K562 (cell line): ENCODE data around the gene SDC3. TPM values are rescaled to one million over a fixed set of nuclear protein-coding genes. Genes with fewer than 3 reads are reported as not detected.

Experiments
- ATAC-seq: fragments of 200-7000 bp; cut with Tn5 transposase; 3 replicates; pipeline ENCODE4 v1.9.1; 2020; ENCODE audit warnings: moderate library complexity
- BruUV-seq: library from RNA; stranded (reverse); fragments of 400-500 nt; replicated peaks from 2 replicates; lab custom pipeline; 2021; lab: Mats Ljungman, UMichigan
- CTCF ChIA-PET: fragments of 300-600 bp; formaldehyde crosslinking; extraction: SDS; loops from one replicate; lab custom pipeline; 2021; ENCODE audit warnings: low intra/inter-chr PET ratio; lab: Yijun Ruan, JAX
- POLR2A ChIA-PET: fragments of 300-600, 350-650 bp; sonication (Branson Sonifier 250); formaldehyde crosslinking; extraction: SDS; loops from one replicate; lab custom pipeline; 2021; ENCODE audit warnings: antibody characterized with exemption, inconsistent platforms; lab: Yijun Ruan, JAX
- DNase-seq, 4 experiments: peaks; one replicate each; pipeline versions ENCODE4 v3.0.0 to v3.0.0-alpha.2; 2011 to 2018; ENCODE audit warnings: low spot score in 3 of 4, mixed read lengths in 3 of 4; ENCODE audit errors: extremely low read depth in 1 of 4
- FAIRE-seq: peaks from 2 replicates; lab custom pipeline; 2011; peaks lifted over from hg19 to GRCh38; lab: Jason Lieb, UNC
- H2AFZ ChIP-seq: 2 replicates; pipeline ENCODE4 v1.6.0; 2011; ENCODE audit warnings: low read depth, low read length, control low read depth, inconsistent platforms
- H3K27ac ChIP-seq: fragments of 200-600 bp; 3 replicates; pipeline ENCODE4 v1.8.0; 2011; ENCODE audit warnings: low read depth, mild to moderate bottlenecking, control low read depth, inconsistent platforms, low read length, moderate library complexity, mixed read lengths; ENCODE audit errors: extremely low read depth
- H3K27me3 ChIP-seq, 2 experiments: fragments of 300-600 bp in 1 of 2; 2 replicates in 1 of 2; 3 replicates in 1 of 2; pipeline versions ENCODE4 v1.6.0 to v1.8.0; 2011; ENCODE audit warnings: inconsistent platforms in 2 of 2, low read length in 2 of 2, mild to moderate bottlenecking in 1 of 2, mixed read lengths in 1 of 2, moderate library complexity in 1 of 2; ENCODE audit not compliant: control insufficient read depth in 2 of 2, insufficient read depth in 2 of 2
- H3K36me3 ChIP-seq: fragments of 300-600 bp; 3 replicates; pipeline ENCODE4 v1.8.0; 2011; ENCODE audit warnings: mild to moderate bottlenecking, low read length, inconsistent platforms; ENCODE audit not compliant: control insufficient read depth, insufficient read depth
- H3K4me1 ChIP-seq, 2 experiments: fragments of 200-600 bp in 1 of 2; replicated peaks in 1 of 2; 2 replicates in 1 of 2; 3 replicates in 1 of 2; pipeline versions ENCODE4 v1.5.1 to v1.8.0; 2011; ENCODE audit warnings: inconsistent platforms in 2 of 2, low read length in 2 of 2, mild to moderate bottlenecking in 1 of 2, mixed read lengths in 1 of 2, moderate library complexity in 1 of 2; ENCODE audit not compliant: control insufficient read depth in 2 of 2, insufficient read depth in 2 of 2
- H3K4me2 ChIP-seq: 2 replicates; pipeline ENCODE4 v1.6.1; 2011; ENCODE audit warnings: low read length, control low read depth, inconsistent platforms, mixed read lengths; ENCODE audit not compliant: insufficient read depth
- H3K4me3 ChIP-seq: fragments of 200-600 bp; sonication (generic), shearing (Covaris generic); 2 replicates; pipeline ENCODE4 v1.5.1; 2016; ENCODE audit warnings: control low read depth, inconsistent platforms
- H3K79me2 ChIP-seq: fragments of 200-600 bp; 3 replicates; pipeline ENCODE4 v1.8.0; 2011; ENCODE audit warnings: low read length, inconsistent platforms; ENCODE audit not compliant: control insufficient read depth, insufficient read depth
- H3K9ac ChIP-seq, 2 experiments: 2 replicates each; pipeline versions ENCODE4 v1.6.0 to v1.6.1; 2011; ENCODE audit warnings: low read depth in 2 of 2, low read length in 2 of 2, control low read depth in 1 of 2, inconsistent platforms in 1 of 2, mild to moderate bottlenecking in 1 of 2, mixed read lengths in 1 of 2; ENCODE audit not compliant: insufficient read depth in 1 of 2
- H3K9me1 ChIP-seq: one replicate; pipeline ENCODE4 v1.6.0; 2011; ENCODE audit warnings: inconsistent platforms, mild to moderate bottlenecking, low read length, moderate library complexity; ENCODE audit not compliant: control insufficient read depth, insufficient read depth
- H3K9me3 ChIP-seq: replicated peaks from 2 replicates; pipeline ENCODE4 v1.5.1; 2011; ENCODE audit warnings: low read depth, low read length, inconsistent platforms; ENCODE audit not compliant: control insufficient read depth, insufficient read depth
- H4K20me1 ChIP-seq: replicated peaks from 2 replicates; pipeline ENCODE4 v1.6.1; 2011; ENCODE audit warnings: low read length, inconsistent platforms, mixed read lengths; ENCODE audit not compliant: control insufficient read depth, insufficient read depth
- ADNP ChIP-seq: fragments of 200-800 bp; sonication (Bioruptor generic); IDR thresholded peaks from 2 replicates; pipeline ENCODE4 v1.6.1; 2016; ENCODE audit warnings: missing genetic modification characterization, missing compliant biosample characterization
- BCOR ChIP-seq: fragments of 450-650 bp; IDR thresholded peaks from 2 replicates; pipeline ENCODE4 v1.6.1; 2016
- CREB3 ChIP-seq: fragments of 450-650 bp; conservative IDR thresholded peaks from 2 replicates; pipeline ENCODE4 v1.6.1; 2016; ENCODE audit warnings: missing genetic modification characterization, low read depth, mild to moderate bottlenecking, missing compliant biosample characterization, moderate library complexity
- GTF2B ChIP-seq: IDR thresholded peaks from 2 replicates; pipeline ENCODE4 v1.6.1; 2011; ENCODE audit not compliant: insufficient read length; ENCODE audit errors: extremely low read depth
- HDAC2 ChIP-seq: fragments of 450-650 bp; IDR thresholded peaks from 2 replicates; pipeline ENCODE4 v1.6.1; 2016; ENCODE audit warnings: mild to moderate bottlenecking
- KDM1A ChIP-seq, 2 experiments: fragments of 450-650 bp; IDR thresholded peaks; 2 replicates each; pipeline ENCODE4 v1.6.1; 2016; ENCODE audit warnings: mild to moderate bottlenecking in 2 of 2
- MECOM ChIP-seq: fragments of 250-450 bp; sonication (Bioruptor Pico); IDR thresholded peaks from 2 replicates; pipeline ENCODE4 v1.8.0; 2022; ENCODE audit warnings: inconsistent platforms
- PTBP1 ChIP-seq: fragments of 200-400 bp; formaldehyde crosslinking; IDR thresholded peaks from 2 replicates; pipeline ENCODE4 v1.6.1; 2017; ENCODE audit warnings: low read depth, low read length
- RBBP5 ChIP-seq: fragments of 200-600 bp; sonication (generic); IDR thresholded peaks from 2 replicates; pipeline ENCODE4 v1.6.1; 2012; ENCODE audit warnings: borderline replicate concordance, mild to moderate bottlenecking, low read length, control low read depth, inconsistent platforms; ENCODE audit not compliant: insufficient read depth, poor library complexity, severe bottlenecking
- RBM25 ChIP-seq: fragments of 200-400 bp; formaldehyde crosslinking; IDR thresholded peaks from 2 replicates; pipeline ENCODE4 v1.6.1; 2018; ENCODE audit warnings: low read length, low read depth, moderate library complexity; ENCODE audit not compliant: severe bottlenecking
- RCOR1 ChIP-seq, 2 experiments: IDR thresholded peaks; 2 replicates each; pipeline ENCODE4 v1.6.1; 2012; ENCODE audit warnings: low read depth in 2 of 2, low read length in 2 of 2, borderline replicate concordance in 1 of 2, improper control_type of control experiment in 1 of 2
- USF2 ChIP-seq: sonication (generic); formaldehyde crosslinking; IDR thresholded peaks from 2 replicates; pipeline ENCODE4 v1.5.0; 2020; ENCODE audit warnings: missing genetic modification reagents
- ZNF445 ChIP-seq: fragments of 250-450 bp; sonication (Bioruptor Pico); IDR thresholded peaks from 2 replicates; pipeline ENCODE4 v1.4.0; 2020; ENCODE audit warnings: low read depth, mild to moderate bottlenecking, moderate library complexity
- ZNF76 ChIP-seq: fragments of 250-450 bp; sonication (Bioruptor Pico); IDR thresholded peaks from 2 replicates; pipeline ENCODE4 v1.4.0; 2020; ENCODE audit warnings: mild to moderate bottlenecking, moderate library complexity, borderline replicate concordance
- WGBS: fragments of 100-300 bp; shearing (Covaris generic); methylation state at CpG from one replicate; pipeline ENCODE4 v1.1.6; 2016; ENCODE audit warnings: low coverage, mixed read lengths; ENCODE audit not compliant: insufficient coverage; ENCODE audit errors: missing lambda C conversion rate; 5-methylcytosine and 5-hydroxymethylcytosine counted together
- in situ Hi-C: fragments of 300-500 bp; cut with MboI; formaldehyde crosslinking; loops from 4 replicates; pipeline ENCODE4 v1.15.0; 2018; ENCODE audit warnings: inconsistent platforms, mixed read lengths
- intact Hi-C: fragments of 100-400 bp; cut with micrococcal nuclease; formaldehyde crosslinking; loops from 2 replicates; pipeline ENCODE4 v1.14.2; 2022
- polyA plus RNA-seq, 8 experiments: library from polyadenylated mRNA; depleted of rRNA in 4 of 8; stranded (reverse) in 5 of 8; unstranded in 3 of 8; fragments of >200 nt; fragmentation: Nextera tagmentation in 2 of 8; fragmentation: Illumina TruSeq in 1 of 8; extraction: Ambion mirVana in 2 of 8; extraction: Trizol in 1 of 8; gene quantifications; 2 replicates each; pipeline versions ENCODE4 v1.2.1 to v1.2.3, GENCODE V29; 2011 to 2014; ENCODE audit warnings: inconsistent platforms in 1 of 8, missing spikeins in 1 of 8
- total RNA-seq, 7 experiments: library from RNA; depleted of rRNA in 6 of 7; stranded (reverse); fragments of >200 nt in 6 of 7; fragmentation: Illumina TruSeq in 2 of 7; extraction: Trizol in 2 of 7; gene quantifications; 2 replicates each; pipeline versions ENCODE4 v1.2.1 to v1.2.3, GENCODE V29; 2011 to 2021; ENCODE audit warnings: low replicate concordance in 1 of 7
- TF ChIP-seq, protein P1 (sequence below): fragments of 250-450 bp; sonication (Bioruptor Pico); IDR thresholded peaks from 2 replicates; pipeline ENCODE4 v1.5.0; 2021; ENCODE audit warnings: mild to moderate bottlenecking, borderline replicate concordance

The SDC3 gene
- total and polyA plus RNA-seq, 9 of the 15 experiments (the other 6 are each of a cell fraction or from before 2014, with no cell fraction given) = 0.38 to 44.1 (median 12.1) TPM

DNA sequence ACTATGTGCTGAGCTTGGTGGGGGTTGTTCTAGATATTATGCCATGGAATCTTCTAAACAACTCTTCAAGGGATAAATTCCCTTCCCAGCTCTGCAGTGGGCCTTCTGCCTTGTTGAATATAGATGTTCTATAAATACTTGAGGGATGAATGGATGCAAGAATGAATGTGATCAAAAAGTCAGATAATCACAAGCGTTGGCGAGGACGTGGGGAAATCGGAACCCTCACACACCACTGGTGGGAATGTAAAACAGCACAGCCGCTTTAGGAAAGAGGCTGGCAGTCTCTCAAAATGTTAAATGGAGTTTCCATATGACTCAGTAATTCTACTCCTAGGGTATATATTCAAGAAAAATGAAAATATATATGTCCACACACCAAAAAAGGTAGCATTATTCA is 19.0 kb downstream of the SDC3 start (continued):
- TF ChIP-seq, protein P1, sequence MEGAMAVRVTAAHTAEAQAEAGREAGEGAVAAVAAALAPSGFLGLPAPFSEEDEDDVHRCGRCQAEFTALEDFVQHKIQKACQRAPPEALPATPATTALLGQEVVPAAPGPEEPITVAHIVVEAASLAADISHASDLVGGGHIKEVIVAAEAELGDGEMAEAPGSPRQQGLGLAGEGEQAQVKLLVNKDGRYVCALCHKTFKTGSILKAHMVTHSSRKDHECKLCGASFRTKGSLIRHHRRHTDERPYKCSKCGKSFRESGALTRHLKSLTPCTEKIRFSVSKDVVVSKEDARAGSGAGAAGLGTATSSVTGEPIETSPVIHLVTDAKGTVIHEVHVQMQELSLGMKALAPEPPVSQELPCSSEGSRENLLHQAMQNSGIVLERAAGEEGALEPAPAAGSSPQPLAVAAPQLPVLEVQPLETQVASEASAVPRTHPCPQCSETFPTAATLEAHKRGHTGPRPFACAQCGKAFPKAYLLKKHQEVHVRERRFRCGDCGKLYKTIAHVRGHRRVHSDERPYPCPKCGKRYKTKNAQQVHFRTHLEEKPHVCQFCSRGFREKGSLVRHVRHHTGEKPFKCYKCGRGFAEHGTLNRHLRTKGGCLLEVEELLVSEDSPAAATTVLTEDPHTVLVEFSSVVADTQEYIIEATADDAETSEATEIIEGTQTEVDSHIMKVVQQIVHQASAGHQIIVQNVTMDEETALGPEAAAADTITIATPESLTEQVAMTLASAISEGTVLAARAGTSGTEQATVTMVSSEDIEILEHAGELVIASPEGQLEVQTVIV (CRISPR knock-in tag) = no peak
- TF ChIP-seq ZNF76 (no peak), USF2 (CRISPR knock-in tag) (no peak), GTF2B (no peak), MECOM (CRISPR knock-in tag) (no peak)

DNA sequence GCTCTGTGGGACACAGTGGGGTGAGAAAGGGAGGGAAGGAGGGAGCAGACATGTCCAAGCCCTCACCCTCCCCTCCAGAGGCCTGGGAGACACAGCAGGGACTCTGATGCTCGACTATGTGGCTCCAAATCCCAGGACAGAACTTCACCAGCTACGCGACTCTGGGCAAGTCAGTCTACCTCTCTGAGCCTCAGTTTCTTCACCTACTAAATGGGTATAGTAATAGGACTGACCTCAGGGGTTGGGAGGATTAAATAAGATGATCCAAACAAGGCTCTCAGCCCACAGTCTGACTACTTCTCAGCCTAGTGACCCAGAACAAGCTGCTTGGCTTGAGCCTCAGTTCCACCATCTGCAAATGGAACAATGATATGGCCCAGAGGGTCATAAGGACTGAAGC is 19.6 kb downstream of the SDC3 start:
- intact Hi-C loops = no loop called here
- Histone ChIP-seq H3K79me2 (0 out of 3 replicates have a peak, but pooled peaks cover 4% of the 10 kb centered on the region), H3K9me1 (no peaks in the 10 kb centered on the region), H3K9ac (peak overlapping the region in 1 of 2 experiments; percentile 85; a peak in 2 of 4 replicates), H3K27ac (no peak overlapping the region; the same call in 2 of the 3 replicates), H3K27me3 (no peaks in the 10 kb centered on the region), H3K4me1 (peaks cover 41 to 47% of the 10 kb centered on the region in 2 experiments), H4K20me1 (no peaks in the 10 kb centered on the region)
- FAIRE-seq (no peak), ATAC-seq (no peak)
- POLR2A ChIA-PET = interaction anchor here (0.7 to 1.7 kb wide), 4 partner anchors 9 to 42 kb away, joined by 4 to 5 read pairs (median 4); no protein-coding TSS in a partner anchor
- in situ Hi-C loops = no loop called here
- BruUV-seq = no TSS peak
- TF ChIP-seq CREB3 (tag) (no peak), ADNP (tag) (peak; percentile 67), ZNF445 (CRISPR knock-in tag) (no peak), PTBP1 (0 out of 2 replicates have a peak, but pooled peaks have one; percentile 64), HDAC2 (0 out of 2 replicates have a peak, but pooled peaks have one; percentile 44), RBBP5 (no peak), RBM25 (peak; percentile 95), BCOR (peak; percentile 90; the same call in 1 of the 2 replicates), KDM1A (IDR thresholded peaks at IDR 0.05) (peak; percentile 44 to 67; a peak in 3 of 4 replicates), RCOR1 (IDR thresholded peaks at IDR 0.05; ENCODE audit: borderline replicate concordance in 1 of 2, low read depth in 2 of 2, low read length in 2 of 2) (peak in 1 of 2 experiments; percentile 58; a peak in 2 of 4 replicates)
- TF ChIP-seq, all 486 proteins: peak for 7
- CTCF ChIA-PET = interaction anchor here (0.5 kb wide), 1 partner anchor 13 kb away, joined by 4 read pairs; no protein-coding TSS in a partner anchor
- Histone ChIP-seq H2AFZ (no peak overlapping the region), H3K36me3 (no peaks in the 10 kb centered on the region), H3K9me3 (no peaks in the 10 kb centered on the region; the same call in 1 of the 2 replicates), H3K4me2 (no peak overlapping the region), H3K4me3 (no peak overlapping the region)
- WGBS = 72% methylated on average over 3 of the region's 3 CpGs
- DNase-seq = no peak
